Measurements from ENCODE around the gene PGA4.
"Not testable (repeated sequence)": the region's sequence is repeated elsewhere in the genome, so short reads cannot be mapped to it uniquely, and the experiment has no call there.

PGA4 gene

DNA sequence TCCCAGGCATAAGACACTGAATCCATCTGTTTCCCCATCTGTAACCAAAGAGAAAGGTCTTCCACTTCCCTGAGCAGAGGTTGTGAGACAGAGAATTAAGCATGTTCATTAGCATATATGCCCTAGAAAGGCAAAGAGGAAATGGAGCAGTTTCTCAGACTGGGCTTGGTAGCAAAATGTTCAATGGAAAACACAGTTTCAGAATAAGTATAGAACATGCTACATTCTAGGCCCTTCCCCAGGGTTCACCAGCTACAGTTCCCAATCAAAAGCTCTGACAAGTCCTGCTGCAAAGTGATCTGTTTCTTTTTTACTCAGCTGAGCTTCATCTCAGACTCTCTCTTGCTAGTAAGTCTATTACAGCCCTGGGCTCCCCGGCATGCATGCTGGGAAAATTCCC, 30.2 kb downstream of the PGA4 start:
- DNase-seq: not testable (repeated sequence)

DNA sequence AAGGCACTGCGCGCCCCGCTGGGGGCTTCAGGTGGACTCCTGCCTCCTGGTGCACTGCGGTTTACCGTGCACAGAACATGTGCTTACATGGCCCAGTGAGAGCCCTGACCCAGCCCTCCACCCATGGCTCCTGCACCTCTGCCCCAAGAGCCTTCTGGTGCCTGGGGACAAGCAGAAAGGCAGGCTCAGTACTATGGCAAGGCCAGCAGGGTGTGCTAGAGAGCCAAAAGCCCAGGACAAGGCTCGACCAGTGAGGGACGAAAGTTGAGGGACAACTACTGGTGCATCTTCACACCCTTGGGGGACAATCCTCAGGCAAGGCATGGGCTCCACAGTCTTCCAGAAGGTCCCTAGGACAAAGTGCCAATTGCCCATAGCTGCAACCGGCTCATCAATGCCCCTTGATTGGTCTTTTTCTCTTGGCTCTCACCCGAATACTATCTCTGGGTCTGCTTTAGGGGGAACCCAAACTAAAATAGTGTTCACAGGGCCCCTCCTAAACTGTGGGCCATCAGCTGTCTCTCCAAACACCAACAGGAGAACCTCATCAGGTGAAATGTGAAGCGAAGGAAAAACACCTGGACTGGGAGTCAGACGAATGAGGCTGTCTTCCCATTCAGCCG, 32.4 kb downstream of the PGA4 start:
- DNase-seq: peak; percentile 83

- no peak for DNase-seq
Observed at GRCh38 chr11:61256710-61257482, 34.7 kb downstream of the PGA4 start.

DNA sequence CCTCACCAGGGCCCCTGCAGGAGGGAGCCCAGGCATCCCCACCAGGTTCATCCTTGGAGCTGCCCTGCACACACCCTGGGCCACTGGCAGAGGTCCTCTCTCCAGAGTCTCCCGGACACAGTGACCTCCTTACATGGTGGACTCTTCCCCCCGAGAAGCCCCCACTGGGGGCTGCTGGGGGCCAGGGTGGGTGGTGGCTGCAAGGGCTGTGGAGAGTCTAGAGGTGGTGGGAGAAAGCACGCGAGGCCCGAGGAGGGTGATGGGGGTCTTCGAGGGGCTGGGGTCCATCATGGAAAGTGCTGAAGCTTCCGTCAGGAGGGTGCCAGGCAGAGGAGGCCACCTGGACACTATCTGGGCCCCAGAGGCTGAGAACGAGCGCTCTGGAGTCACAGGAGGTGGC, 36.4 kb downstream of the PGA4 start:
- DNase-seq: no peak

- DNase-seq: no peak
Observed at GRCh38 chr11:61259363-61259762, 37.2 kb downstream of the PGA4 start.

DNA sequence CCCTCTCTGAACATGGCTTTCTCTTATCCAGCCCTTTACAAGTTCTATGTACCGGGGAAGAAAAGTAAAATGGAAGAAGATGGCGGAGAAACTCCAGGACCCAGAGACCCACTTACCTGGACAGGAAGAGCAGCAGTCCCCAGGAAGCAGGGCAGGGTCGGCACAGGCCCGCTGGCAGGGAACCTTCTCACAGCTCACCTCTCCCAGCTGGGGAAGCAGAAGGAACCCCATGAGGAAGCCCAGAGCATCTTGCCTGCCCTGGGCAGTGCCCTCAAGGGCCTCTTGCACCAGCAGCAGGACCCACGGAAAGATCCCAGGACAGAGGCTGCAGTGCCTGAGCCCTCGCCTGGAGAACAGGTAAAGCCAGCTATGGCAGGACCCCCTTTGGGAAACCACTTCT, 42.2 kb downstream of the PGA4 start:
- no peak for DNase-seq

DNA sequence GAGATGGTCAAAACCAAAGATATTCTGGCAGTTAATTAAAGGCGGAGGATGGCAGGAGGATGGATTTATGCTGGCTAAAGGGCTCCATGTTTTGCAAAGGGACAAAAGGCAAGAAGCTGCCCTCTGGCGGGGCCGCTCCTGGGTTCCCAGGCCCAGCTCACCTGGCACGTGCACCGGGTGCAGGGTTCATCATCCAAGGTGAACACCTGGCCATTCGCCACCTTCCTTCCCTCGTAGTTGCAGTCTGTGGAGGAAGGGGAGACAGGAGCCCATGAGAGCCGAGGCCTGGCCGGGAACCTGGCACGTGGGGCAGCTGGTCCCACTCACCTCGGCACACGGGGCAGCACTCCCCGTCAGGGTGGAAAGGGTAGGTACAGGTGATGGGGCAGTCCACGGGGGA, 42.6 kb downstream of the PGA4 start:
- no peak for DNase-seq

- DNase-seq: no peak
Observed at GRCh38 chr11:61265357-61265756, 43.2 kb downstream of the PGA4 start.

- DNase-seq: no peak
Observed at GRCh38 chr11:61266602-61267001, 44.5 kb downstream of the PGA4 start.

DNA sequence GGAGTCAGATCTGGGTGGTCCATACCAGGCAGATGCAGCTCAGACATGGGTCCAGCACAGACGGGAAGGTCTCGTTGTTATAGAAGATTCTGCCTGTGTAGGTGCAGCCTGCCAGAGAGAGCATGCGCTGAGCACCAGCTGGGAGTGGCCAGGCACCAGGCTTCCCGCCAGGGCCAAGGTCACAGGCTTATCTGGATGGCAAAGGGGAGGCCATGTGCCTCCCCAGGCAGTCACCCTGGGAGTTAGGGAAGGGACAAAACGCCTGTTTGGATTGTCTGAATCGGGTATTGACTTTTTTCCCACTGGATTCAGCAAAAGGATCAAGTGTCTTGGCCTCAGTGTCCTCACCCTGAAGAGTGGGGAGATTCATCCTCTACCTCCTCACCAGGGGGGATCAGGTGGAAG, 45.3 kb downstream of the PGA4 start:
- DNase-seq: no peak

DNA sequence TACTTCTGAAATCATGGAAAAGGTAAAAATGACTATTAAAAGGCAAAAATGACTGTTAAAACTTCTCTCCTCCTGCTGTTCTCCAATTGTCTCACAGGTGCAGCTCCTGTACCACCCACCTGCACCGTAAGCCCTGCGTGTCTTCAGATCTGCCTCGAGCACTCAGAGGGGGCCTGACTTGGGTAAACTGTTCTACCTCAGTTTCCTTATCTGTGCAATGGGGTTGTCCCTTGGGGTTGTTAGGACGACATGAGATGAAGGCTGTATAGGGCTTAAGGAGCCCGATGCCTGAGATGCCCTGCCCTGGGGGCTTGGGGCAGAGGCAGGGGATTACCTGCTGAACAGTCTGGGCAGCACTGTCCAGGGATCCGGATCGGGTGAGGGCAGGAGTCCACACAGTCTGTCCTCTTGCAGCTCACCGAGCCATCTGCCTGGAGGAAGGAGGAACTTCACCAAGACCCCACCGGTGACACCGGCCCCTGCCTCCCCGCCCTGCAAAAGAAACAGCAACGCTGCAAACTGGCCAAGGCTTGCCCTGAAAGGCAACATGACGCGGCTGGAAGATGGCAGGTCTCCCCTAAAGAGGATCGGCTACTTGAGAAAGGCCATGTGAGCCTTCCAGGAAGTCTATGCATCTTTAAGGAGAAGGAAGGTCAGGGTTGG, 46.6 kb downstream of the PGA4 start:
- DNase-seq: no peak

DNA sequence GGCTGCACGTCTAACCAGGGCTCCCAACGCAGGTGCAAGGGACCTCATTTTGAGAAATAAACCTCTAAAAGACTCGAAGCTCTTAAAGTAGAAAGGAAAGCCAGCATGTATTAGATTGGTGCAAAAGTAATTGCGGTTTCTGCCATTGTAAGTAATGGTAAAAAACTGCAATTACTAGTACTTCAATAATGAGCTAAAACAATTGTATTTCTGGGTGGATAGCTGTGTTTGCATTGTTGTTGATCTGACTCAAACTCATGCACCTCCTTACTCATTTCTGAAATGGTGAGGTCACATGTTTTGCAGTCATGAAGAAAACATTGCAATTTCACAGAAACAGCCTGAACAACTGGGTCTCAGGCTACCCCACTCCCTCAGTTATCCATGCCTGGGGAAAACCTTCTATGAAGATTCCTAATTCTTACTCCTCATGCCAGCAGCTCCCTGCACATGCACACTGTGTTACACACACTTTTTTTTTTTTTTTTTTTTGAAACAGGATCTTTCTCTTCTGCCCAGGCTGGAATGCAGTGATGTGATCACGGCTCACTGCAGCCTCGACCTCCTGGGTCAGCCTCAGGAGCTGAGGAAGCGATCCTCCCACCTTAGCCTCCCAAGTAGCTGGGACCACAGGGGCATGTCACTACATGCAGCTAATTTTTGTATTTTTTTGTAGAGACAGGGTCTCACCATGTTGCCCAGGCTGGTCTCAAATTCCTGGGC, 48.4 kb downstream of the PGA4 start:
- DNase-seq: no peak

DNA sequence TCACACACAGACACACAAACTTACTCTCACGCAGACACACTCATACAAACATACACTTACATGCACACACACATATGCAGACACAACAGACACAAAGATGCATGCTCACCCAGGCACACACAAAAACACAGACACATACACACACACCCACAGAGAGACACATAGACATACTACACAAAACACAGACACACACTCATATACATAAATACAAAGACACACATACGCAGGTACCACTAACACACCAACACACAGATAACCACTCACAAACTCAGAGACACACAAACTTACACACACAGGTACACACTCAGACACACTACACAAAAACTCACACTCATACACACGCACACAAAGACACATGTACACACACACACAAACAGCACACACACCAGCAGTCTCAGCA, 50.6 kb downstream of the PGA4 start:
- DNase-seq: no peak

GRCh38 chr11:61273178-61274078, 51.3 kb downstream of the PGA4 start:
- DNase-seq: no peak

GRCh38 chr11:61274084-61274483, 51.9 kb downstream of the PGA4 start:
- DNase-seq: no peak

- no peak for DNase-seq
Observed at GRCh38 chr11:61275191-61275590, 53.0 kb downstream of the PGA4 start.

DNA sequence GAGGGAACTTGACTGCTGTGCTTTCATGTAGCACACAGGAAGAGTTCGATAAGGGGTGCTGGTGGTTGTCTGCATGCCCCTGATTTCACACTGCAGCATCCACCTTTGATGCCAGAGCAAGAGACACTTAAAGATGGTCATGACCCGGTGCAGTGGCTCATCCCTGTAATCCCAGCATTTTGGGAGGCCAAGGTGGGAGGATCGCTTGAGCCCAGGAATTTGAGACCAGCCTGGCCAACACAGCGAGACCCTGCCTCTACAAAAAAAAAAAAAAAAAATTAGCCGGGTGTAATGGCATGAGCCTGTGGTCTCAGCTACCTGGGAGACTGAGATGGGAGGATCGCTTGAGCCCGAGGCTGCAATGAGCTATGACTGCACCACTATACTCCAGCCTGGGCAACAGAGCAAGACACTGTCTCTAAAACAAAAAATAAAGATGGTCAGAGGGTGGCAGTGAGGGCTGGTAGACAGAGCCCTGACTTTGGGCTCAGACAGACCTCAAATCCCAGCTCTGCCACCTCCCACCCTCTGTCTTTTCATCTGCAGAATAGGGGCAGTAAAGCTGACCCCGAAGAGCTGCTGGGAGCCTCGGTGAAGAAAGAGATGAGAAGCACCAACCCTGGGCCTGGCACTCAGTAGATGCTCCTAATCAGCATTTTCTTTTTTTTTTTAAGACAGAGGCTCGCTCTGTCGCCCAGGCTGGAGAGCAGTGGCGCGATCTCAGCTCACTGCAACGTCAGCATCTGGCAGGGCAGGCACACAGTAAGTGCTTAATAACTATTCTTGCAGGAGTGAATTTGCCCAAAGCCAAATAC, 55.2 kb downstream of the PGA4 start:
- DNase-seq: no peak

GRCh38 chr11:61278001-61278470, 55.9 kb downstream of the PGA4 start:
- no peak for DNase-seq

DNA sequence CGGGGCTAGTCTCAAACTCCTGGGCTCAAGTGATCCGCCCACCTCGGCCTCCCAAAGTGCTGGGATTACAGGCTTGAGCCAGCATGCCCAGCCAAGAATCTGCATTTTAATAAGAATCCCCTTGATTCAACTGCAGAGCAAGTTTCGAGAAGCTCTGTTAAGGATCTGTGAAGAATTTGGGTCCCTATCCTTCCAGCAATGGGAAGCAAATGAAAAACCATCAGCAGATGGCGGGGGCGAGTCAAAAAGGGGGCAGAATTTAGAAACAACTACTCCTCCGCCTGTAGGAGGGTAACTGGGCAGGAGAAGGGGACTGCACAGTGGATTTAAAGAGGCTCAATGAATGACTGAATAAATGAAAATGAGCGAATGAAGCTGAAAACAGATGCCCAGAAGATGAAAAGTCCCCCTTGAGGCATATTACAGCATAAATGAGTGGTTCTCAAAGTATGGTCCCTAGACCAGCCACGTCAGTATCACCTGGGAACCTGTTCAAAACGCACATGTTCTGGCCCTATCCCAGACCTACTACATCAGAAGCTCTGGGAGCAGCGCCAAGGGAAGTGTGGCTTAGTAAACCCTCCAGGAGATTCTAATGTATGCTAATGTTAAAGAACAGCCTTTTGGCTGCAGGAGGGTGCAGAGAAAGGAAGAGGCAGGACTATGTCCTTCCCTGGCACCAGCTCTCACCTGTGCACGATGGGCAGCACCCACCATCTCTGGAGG, 58.0 kb downstream of the PGA4 start:
- DNase-seq: no peak

DNA sequence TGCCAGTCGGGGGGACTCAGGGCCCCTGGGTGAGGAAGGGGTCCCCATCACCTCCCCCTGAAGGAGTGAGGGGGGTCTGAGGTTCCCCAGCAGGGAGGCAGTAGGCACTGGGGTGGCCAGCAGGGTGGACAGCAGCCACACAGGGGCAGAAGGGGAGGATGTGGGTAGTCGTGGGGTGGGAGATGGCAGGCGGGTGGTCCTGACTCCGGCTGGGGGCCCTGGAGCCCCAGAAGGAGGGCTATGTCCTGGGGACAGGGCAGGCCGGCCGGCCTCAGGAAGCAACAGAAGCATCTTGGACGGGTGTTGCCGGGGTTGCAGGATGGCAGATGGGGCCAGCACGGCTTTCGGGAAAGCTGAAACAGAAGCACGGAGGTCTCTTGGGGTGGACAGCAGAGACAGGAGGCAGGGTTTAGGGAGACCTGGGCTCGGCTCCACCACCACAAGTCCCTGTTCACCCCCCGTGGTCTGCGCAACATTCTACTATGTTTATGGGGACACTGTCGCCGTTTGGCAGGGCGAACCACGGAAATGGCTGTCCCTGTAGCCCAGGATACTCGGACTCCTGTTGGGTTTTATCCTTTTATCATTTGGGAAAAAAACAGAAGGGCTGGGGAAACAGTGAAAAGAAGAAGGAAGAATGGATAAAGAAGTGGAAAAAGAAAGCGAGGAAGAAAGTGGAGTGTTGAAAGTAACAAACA, 58.9 kb downstream of the PGA4 start:
- DNase-seq: no peak

Data from activated CD8-positive, alpha-beta memory T cell treated with anti-CD3 and anti-CD28 coated beads for 24 hours (primary cell).